ENCODE measurements around the gene BICD1.

DNA sequence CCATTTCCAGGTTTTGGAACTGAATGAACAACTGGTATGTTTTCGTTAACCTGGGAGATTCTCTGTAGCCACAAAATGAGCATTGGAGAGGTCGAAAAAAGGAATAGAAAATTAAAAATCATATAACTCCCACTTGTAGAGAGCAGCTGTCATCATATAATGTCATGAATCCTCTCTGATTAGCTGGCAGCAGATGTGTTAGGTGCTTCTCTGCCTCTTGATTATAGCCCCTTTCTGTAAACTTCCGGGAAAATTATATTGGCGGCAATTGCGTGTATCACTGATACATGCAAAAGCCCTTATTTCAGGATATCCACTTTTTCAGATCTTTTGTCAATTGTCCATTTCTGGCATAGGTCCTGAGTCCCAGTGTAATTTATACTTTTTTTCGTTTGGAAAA lies 324.4 kb downstream of the BICD1 start:
- TF ChIP-seq GATA1 (IDR thresholded peaks at IDR 0.05; ENCODE audit: low read depth, low read length) (no peak), POLR2A (IDR thresholded peaks at IDR 0.05; ENCODE audit: low read length) (no peak)

Data from erythroblast (primary cell).